Glutamatergic neuron (in vitro differentiated cells): ENCODE data around the gene ENOPH1. TPM values are rescaled to one million over a fixed set of nuclear protein-coding genes. Genes with fewer than 3 reads are reported as not detected.

Source experiments
- DNase-seq: peaks from one replicate; pipeline ENCODE4 v3.0.0; 2022
- H3K27ac Mint-ChIP-seq: one replicate; pipeline ENCODE4 v1.8.0; 2020; ENCODE audit warnings: mild to moderate bottlenecking, mixed read lengths, inconsistent platforms; ENCODE audit not compliant: unreplicated experiment
- H3K27me3 Mint-ChIP-seq: one replicate; pipeline ENCODE4 v1.8.0; 2020; ENCODE audit warnings: mild to moderate bottlenecking, moderate library complexity, mixed read lengths, inconsistent platforms; ENCODE audit not compliant: unreplicated experiment
- H3K36me3 Mint-ChIP-seq: one replicate; pipeline ENCODE4 v1.8.0; 2020; ENCODE audit warnings: mild to moderate bottlenecking, mixed read lengths, inconsistent platforms; ENCODE audit not compliant: unreplicated experiment
- H3K4me1 Mint-ChIP-seq: one replicate; pipeline ENCODE4 v1.8.0; 2020; ENCODE audit warnings: mild to moderate bottlenecking, low read depth, mixed read lengths, inconsistent platforms; ENCODE audit not compliant: unreplicated experiment
- H3K4me3 Mint-ChIP-seq: one replicate; pipeline ENCODE4 v1.8.0; 2020; ENCODE audit warnings: mild to moderate bottlenecking, mixed read lengths, inconsistent platforms; ENCODE audit not compliant: unreplicated experiment
- H3K9me3 Mint-ChIP-seq: one replicate; pipeline ENCODE4 v1.8.0; 2020; ENCODE audit warnings: mild to moderate bottlenecking, moderate library complexity, mixed read lengths, inconsistent platforms; ENCODE audit not compliant: unreplicated experiment
- CTCF ChIP-seq: fragments of 200-600 bp; sonication (generic); IDR thresholded peaks from one replicate; pipeline ENCODE4 v1.5.0; 2021; ENCODE audit not compliant: partially characterized antibody, unreplicated experiment
- total RNA-seq: library from RNA; stranded (reverse); fragmentation: NEBNext Ultra II Directional; extraction: Animal tissue kit (Norgen Biotek cat#: 25700); gene quantifications from one replicate; pipeline ENCODE4 v1.2.1, GENCODE V29; 2021; ENCODE audit not compliant: unreplicated experiment

The ENOPH1 gene
- total RNA-seq, 1 donor from 2014 or later, result 26.9 TPM

- H3K4me1 Mint-ChIP-seq, result peaks cover 7% of the 10 kb centered on the region
- H3K27ac Mint-ChIP-seq, result no peak overlapping the region
- no peak overlapping the region for H3K4me3 Mint-ChIP-seq
- H3K9me3 Mint-ChIP-seq, result peaks cover 3% of the 10 kb centered on the region
- TF ChIP-seq CTCF, result no peak
- H3K27me3 Mint-ChIP-seq, result no peaks in the 10 kb centered on the region
- DNase-seq, result no peak
- no peaks in the 10 kb centered on the region for H3K36me3 Mint-ChIP-seq
Measured at GRCh38 chr4:82436780-82437179, 6.4 kb downstream of the ENOPH1 start.

GRCh38 chr4:82437285-82438005 is 7.1 kb downstream of the ENOPH1 start:
- DNase-seq, result no peak
- H3K4me3 Mint-ChIP-seq, result no peak overlapping the region
- no peak for TF ChIP-seq CTCF
- no peak overlapping the region for H3K27ac Mint-ChIP-seq
- H3K36me3 Mint-ChIP-seq, result no peaks in the 10 kb centered on the region
- H3K9me3 Mint-ChIP-seq, result peaks cover 3% of the 10 kb centered on the region
- H3K27me3 Mint-ChIP-seq, result no peaks in the 10 kb centered on the region
- peaks cover 7% of the 10 kb centered on the region for H3K4me1 Mint-ChIP-seq

- no peaks in the 10 kb centered on the region for H3K9me3 Mint-ChIP-seq
- H3K27me3 Mint-ChIP-seq, result no peaks in the 10 kb centered on the region
- DNase-seq, result no peak
- no peak for TF ChIP-seq CTCF
- H3K36me3 Mint-ChIP-seq, result no peaks in the 10 kb centered on the region
- H3K27ac Mint-ChIP-seq, result no peak overlapping the region
- peaks cover 2% of the 10 kb centered on the region for H3K4me1 Mint-ChIP-seq
- no peak overlapping the region for H3K4me3 Mint-ChIP-seq
Measured at GRCh38 chr4:82439088-82439487, 8.7 kb downstream of the ENOPH1 start.

GRCh38 chr4:82447886-82448285 is 17.5 kb downstream of the ENOPH1 start:
- no peak for DNase-seq
- no peak overlapping the region for H3K27ac Mint-ChIP-seq
- H3K36me3 Mint-ChIP-seq, result peaks cover 5% of the 10 kb centered on the region
- TF ChIP-seq CTCF, result no peak
- H3K9me3 Mint-ChIP-seq, result peaks cover 1% of the 10 kb centered on the region
- H3K27me3 Mint-ChIP-seq, result no peaks in the 10 kb centered on the region
- no peak overlapping the region for H3K4me3 Mint-ChIP-seq
- H3K4me1 Mint-ChIP-seq, result peaks cover 3% of the 10 kb centered on the region

GRCh38 chr4:82450966-82451755 is 20.8 kb downstream of the ENOPH1 start:
- Mint-ChIP-seq H3K9me3 (peaks cover 1% of the 10 kb centered on the region), H3K27me3 (no peaks in the 10 kb centered on the region), H3K27ac (no peak overlapping the region), H3K36me3 (peaks cover 5% of the 10 kb centered on the region), H3K4me1 (peaks cover 7% of the 10 kb centered on the region), H3K4me3 (no peak overlapping the region)
- DNase-seq, result no peak
- no peak for TF ChIP-seq CTCF
